GM23338 (cell line): ENCODE measurements around the gene FHIT. TPM values are rescaled to one million over a fixed set of nuclear protein-coding genes. Genes with fewer than 3 reads are reported as not detected.

Experiments used
- ATAC-seq: fragments of 200-7000 bp; cut with Tn5 transposase; 3 replicates; pipeline ENCODE4 v1.9.1; 2020
- DNase-seq: peaks from one replicate; pipeline ENCODE4 v3.0.0-alpha.2; 2015; ENCODE audit warnings: low spot score
- H2AFZ ChIP-seq: fragments of 200-600 bp; sonication (generic); 2 replicates; pipeline ENCODE4 v1.8.0; 2016; ENCODE audit warnings: antibody characterized with exemption, mild to moderate bottlenecking, moderate library complexity
- H3F3A ChIP-seq: fragments of 200-600 bp; sonication (generic); replicated peaks from 2 replicates; pipeline ENCODE4 v1.8.0; 2017; ENCODE audit warnings: antibody characterized with exemption, mixed run types, low read depth
- H3K27ac ChIP-seq: fragments of 200-600 bp; sonication (generic); 2 replicates; pipeline ENCODE4 v1.6.1; 2016; ENCODE audit warnings: low read depth
- H3K27me3 ChIP-seq: fragments of 200-600 bp; sonication (generic); 2 replicates; pipeline ENCODE4 v1.8.0; 2016; ENCODE audit warnings: mild to moderate bottlenecking, mixed run types, moderate library complexity; ENCODE audit not compliant: insufficient read depth
- H3K36me3 ChIP-seq: fragments of 200-600 bp; sonication (generic); 2 replicates; pipeline ENCODE4 v1.8.0; 2016; ENCODE audit warnings: mild to moderate bottlenecking; ENCODE audit not compliant: insufficient read depth
- H3K4me1 ChIP-seq: fragments of 200-600 bp; sonication (generic); 2 replicates; pipeline ENCODE4 v1.8.0; 2016; ENCODE audit warnings: mild to moderate bottlenecking, moderate library complexity; ENCODE audit not compliant: insufficient read depth
- H3K4me2 ChIP-seq: fragments of 200-600 bp; sonication (generic); 2 replicates; pipeline ENCODE4 v1.7.1; 2017; ENCODE audit warnings: mixed run types
- H3K4me3 ChIP-seq: fragments of 200-600 bp; sonication (generic); 2 replicates; pipeline ENCODE4 v1.6.1; 2016; ENCODE audit warnings: mixed run types
- H3K79me2 ChIP-seq: fragments of 200-600 bp; sonication (generic); replicated peaks from 2 replicates; pipeline ENCODE4 v1.8.0; 2017; ENCODE audit warnings: mild to moderate bottlenecking; ENCODE audit not compliant: insufficient read depth
- H3K9me2 ChIP-seq: fragments of 200-600 bp; sonication (generic); 2 replicates; pipeline ENCODE4 v1.8.0; 2017; ENCODE audit not compliant: insufficient read depth
- H4K20me1 ChIP-seq: fragments of 200-600 bp; sonication (generic); replicated peaks from 2 replicates; pipeline ENCODE4 v1.8.0; 2017; ENCODE audit warnings: mild to moderate bottlenecking; ENCODE audit not compliant: insufficient read depth
- H3K27ac Mint-ChIP-seq: 2 replicates; pipeline ENCODE4 v1.8.0; 2020; ENCODE audit warnings: inconsistent platforms, mild to moderate bottlenecking, moderate library complexity, mixed read lengths
- H3K27me3 Mint-ChIP-seq: 3 replicates; pipeline ENCODE4 v1.8.0; 2022; ENCODE audit warnings: low read depth, mild to moderate bottlenecking, moderate library complexity, mixed read lengths, inconsistent platforms; ENCODE audit not compliant: insufficient read depth, poor library complexity
- H3K36me3 Mint-ChIP-seq: 3 replicates; pipeline ENCODE4 v1.8.0; 2021; ENCODE audit warnings: low read depth, mild to moderate bottlenecking, inconsistent platforms, moderate library complexity, mixed read lengths
- H3K4me1 Mint-ChIP-seq: 3 replicates; pipeline ENCODE4 v1.8.0; 2020; ENCODE audit warnings: mild to moderate bottlenecking, inconsistent platforms, mixed read lengths
- H3K4me3 Mint-ChIP-seq: 3 replicates; pipeline ENCODE4 v1.8.0; 2021; ENCODE audit warnings: moderate library complexity, mild to moderate bottlenecking, inconsistent platforms, mixed read lengths
- H3K9me3 Mint-ChIP-seq: 3 replicates; pipeline ENCODE4 v1.8.0; 2020; ENCODE audit warnings: moderate library complexity, mild to moderate bottlenecking, inconsistent platforms, mixed read lengths
- CREB1 ChIP-seq: fragments of 250-450 bp; sonication (Bioruptor Pico); IDR thresholded peaks from 2 replicates; pipeline ENCODE4 v1.5.0; 2020; ENCODE audit warnings: low read depth, mild to moderate bottlenecking, moderate library complexity
- ETS1 ChIP-seq: IDR thresholded peaks from 2 replicates; pipeline ENCODE4 v1.6.1; 2016; ENCODE audit warnings: antibody characterized with exemption
- EZH2phosphoT487 ChIP-seq: fragments of 200-600 bp; sonication (generic); IDR thresholded peaks from one replicate; pipeline ENCODE4 v1.8.1; 2018; ENCODE audit warnings: antibody characterized with exemption; ENCODE audit not compliant: unreplicated experiment
- JUNB ChIP-seq: IDR thresholded peaks from one replicate; pipeline ENCODE4 v1.6.1; 2016; ENCODE audit warnings: antibody characterized with exemption; ENCODE audit not compliant: unreplicated experiment
- POLR2AphosphoS5 ChIP-seq: IDR thresholded peaks from 2 replicates; pipeline ENCODE4 v1.6.1; 2016; ENCODE audit warnings: antibody characterized with exemption, low read depth
- REST ChIP-seq: IDR thresholded peaks from one replicate; pipeline ENCODE4 v1.6.1; 2018; ENCODE audit warnings: antibody characterized with exemption; ENCODE audit not compliant: unreplicated experiment
- STAT1 ChIP-seq: IDR thresholded peaks from one replicate; pipeline ENCODE4 v1.6.1; 2016; ENCODE audit warnings: antibody characterized with exemption; ENCODE audit not compliant: unreplicated experiment
- ZNF114 ChIP-seq: fragments of 250-450 bp; sonication (Bioruptor Pico); IDR thresholded peaks from 2 replicates; pipeline ENCODE4 v1.5.0; 2020; ENCODE audit warnings: mild to moderate bottlenecking, moderate library complexity
- ZNF331 ChIP-seq: fragments of 250-450 bp; sonication (Bioruptor Pico); IDR thresholded peaks from 2 replicates; pipeline ENCODE4 v1.5.0; 2020; ENCODE audit warnings: low read depth, mild to moderate bottlenecking, moderate library complexity
- polyA plus RNA-seq: library from polyadenylated mRNA; unstranded; fragments of >200 nt; fragmentation: Nextera tagmentation; extraction: Ambion mirVana; gene quantifications from 2 replicates; pipeline ENCODE4 v1.2.1, GENCODE V29; 2016
- total RNA-seq: library from RNA; depleted of rRNA; stranded (reverse); fragments of >200 nt; shearing (Covaris generic); gene quantifications from 2 replicates; pipeline ENCODE4 v1.2.3, GENCODE V29; 2014
- TF ChIP-seq, protein P1 (sequence below): fragments of 250-450 bp; sonication (Bioruptor Pico); IDR thresholded peaks from 2 replicates; pipeline ENCODE4 v1.5.0; 2020; ENCODE audit warnings: mild to moderate bottlenecking, moderate library complexity

FHIT gene
- total and polyA plus RNA-seq, 2 experiments from 2014 or later, result 3.0 to 8.3 TPM

GRCh38 chr3:61184956-61185355, 66.3 kb downstream of the FHIT start:
- H3K27ac ChIP-seq, result no peak overlapping the region
- no peaks in the 10 kb centered on the region for H4K20me1 ChIP-seq
- no peaks in the 10 kb centered on the region; the same call in 2 of the 3 replicates for H3K9me3 Mint-ChIP-seq
- no peak overlapping the region for H3K4me3 Mint-ChIP-seq
- H3K9me2 ChIP-seq, result no peaks in the 10 kb centered on the region
- H3K27ac Mint-ChIP-seq, result no peak overlapping the region
- H3K4me1 ChIP-seq, result no peaks in the 10 kb centered on the region
- H3K36me3 Mint-ChIP-seq, result no peaks in the 10 kb centered on the region
- H3K79me2 ChIP-seq, result no peaks in the 10 kb centered on the region
- H3K36me3 ChIP-seq, result no peaks in the 10 kb centered on the region
- peaks cover 4% of the 10 kb centered on the region for H3K27me3 Mint-ChIP-seq
- no peak for TF ChIP-seq EZH2phosphoT487
- no peak for TF ChIP-seq STAT1
- TF ChIP-seq ZNF114 (CRISPR knock-in tag), result no peak
- no peak for TF ChIP-seq ZNF331 (CRISPR knock-in tag)
- TF ChIP-seq JUNB, result no peak
- TF ChIP-seq POLR2AphosphoS5, result no peak
- no peak for TF ChIP-seq REST
- TF ChIP-seq, protein P1, sequence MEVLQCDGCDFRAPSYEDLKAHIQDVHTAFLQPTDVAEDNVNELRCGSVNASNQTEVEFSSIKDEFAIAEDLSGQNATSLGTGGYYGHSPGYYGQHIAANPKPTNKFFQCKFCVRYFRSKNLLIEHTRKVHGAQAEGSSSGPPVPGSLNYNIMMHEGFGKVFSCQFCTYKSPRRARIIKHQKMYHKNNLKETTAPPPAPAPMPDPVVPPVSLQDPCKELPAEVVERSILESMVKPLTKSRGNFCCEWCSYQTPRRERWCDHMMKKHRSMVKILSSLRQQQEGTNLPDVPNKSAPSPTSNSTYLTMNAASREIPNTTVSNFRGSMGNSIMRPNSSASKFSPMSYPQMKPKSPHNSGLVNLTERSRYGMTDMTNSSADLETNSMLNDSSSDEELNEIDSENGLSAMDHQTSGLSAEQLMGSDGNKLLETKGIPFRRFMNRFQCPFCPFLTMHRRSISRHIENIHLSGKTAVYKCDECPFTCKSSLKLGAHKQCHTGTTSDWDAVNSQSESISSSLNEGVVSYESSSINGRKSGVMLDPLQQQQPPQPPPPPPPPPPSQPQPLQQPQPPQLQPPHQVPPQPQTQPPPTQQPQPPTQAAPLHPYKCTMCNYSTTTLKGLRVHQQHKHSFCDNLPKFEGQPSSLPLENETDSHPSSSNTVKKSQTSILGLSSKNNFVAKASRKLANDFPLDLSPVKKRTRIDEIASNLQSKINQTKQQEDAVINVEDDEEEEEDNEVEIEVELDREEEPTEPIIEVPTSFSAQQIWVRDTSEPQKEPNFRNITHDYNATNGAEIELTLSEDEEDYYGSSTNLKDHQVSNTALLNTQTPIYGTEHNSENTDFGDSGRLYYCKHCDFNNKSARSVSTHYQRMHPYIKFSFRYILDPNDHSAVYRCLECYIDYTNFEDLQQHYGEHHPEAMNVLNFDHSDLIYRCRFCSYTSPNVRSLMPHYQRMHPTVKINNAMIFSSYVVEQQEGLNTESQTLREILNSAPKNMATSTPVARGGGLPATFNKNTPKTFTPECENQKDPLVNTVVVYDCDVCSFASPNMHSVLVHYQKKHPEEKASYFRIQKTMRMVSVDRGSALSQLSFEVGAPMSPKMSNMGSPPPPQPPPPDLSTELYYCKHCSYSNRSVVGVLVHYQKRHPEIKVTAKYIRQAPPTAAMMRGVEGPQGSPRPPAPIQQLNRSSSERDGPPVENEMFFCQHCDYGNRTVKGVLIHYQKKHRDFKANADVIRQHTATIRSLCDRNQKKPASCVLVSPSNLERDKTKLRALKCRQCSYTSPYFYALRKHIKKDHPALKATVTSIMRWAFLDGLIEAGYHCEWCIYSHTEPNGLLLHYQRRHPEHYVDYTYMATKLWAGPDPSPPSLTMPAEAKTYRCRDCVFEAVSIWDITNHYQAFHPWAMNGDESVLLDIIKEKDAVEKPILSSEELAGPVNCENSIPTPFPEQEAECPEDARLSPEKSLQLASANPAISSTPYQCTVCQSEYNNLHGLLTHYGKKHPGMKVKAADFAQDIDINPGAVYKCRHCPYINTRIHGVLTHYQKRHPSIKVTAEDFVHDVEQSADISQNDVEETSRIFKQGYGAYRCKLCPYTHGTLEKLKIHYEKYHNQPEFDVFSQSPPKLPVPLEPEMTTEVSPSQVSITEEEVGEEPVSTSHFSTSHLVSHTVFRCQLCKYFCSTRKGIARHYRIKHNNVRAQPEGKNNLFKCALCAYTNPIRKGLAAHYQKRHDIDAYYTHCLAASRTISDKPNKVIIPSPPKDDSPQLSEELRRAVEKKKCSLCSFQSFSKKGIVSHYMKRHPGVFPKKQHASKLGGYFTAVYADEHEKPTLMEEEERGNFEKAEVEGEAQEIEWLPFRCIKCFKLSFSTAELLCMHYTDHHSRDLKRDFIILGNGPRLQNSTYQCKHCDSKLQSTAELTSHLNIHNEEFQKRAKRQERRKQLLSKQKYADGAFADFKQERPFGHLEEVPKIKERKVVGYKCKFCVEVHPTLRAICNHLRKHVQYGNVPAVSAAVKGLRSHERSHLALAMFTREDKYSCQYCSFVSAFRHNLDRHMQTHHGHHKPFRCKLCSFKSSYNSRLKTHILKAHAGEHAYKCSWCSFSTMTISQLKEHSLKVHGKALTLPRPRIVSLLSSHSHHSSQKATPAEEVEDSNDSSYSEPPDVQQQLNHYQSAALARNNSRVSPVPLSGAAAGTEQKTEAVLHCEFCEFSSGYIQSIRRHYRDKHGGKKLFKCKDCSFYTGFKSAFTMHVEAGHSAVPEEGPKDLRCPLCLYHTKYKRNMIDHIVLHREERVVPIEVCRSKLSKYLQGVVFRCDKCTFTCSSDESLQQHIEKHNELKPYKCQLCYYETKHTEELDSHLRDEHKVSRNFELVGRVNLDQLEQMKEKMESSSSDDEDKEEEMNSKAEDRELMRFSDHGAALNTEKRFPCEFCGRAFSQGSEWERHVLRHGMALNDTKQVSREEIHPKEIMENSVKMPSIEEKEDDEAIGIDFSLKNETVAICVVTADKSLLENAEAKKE (CRISPR knock-in tag), result no peak
- no peak for TF ChIP-seq ETS1
- TF ChIP-seq CREB1, result no peak
- ATAC-seq (no peak), DNase-seq (no peak)
- H3K4me3 ChIP-seq, result no peak overlapping the region
- H3K27me3 ChIP-seq, result no peaks in the 10 kb centered on the region
- no peak overlapping the region for H2AFZ ChIP-seq
- H3K4me1 Mint-ChIP-seq, result no peaks in the 10 kb centered on the region
- no peak overlapping the region for H3K4me2 ChIP-seq
- no peaks in the 10 kb centered on the region for H3F3A ChIP-seq
